Stomach (tissue), 9 donors: ENCODE measurements around the gene VWA5A. TPM values are rescaled to one million over a fixed set of nuclear protein-coding genes. Genes with fewer than 3 reads are reported as not detected.
A peak's percentile ranks its signal among the peaks of the same experiment; 100 is the strongest.

Experiments
- DNase-seq, 2 donors: peaks; one replicate each; pipeline versions ENCODE4 v3.0.0 to v3.0.0-alpha.2; 2013 to 2019
- H3K27ac ChIP-seq, 5 donors: fragments of 200-600 bp in 4 of 5; sonication (generic) in 4 of 5; one replicate each; pipeline ENCODE4 v1.5.1; 2013 to 2019; ENCODE audit warnings: mild to moderate bottlenecking in 1 of 5, moderate library complexity in 1 of 5
- H3K27me3 ChIP-seq, 3 donors: fragments of 200-600 bp; sonication (generic); one replicate each; pipeline ENCODE4 v1.5.1; 2017 to 2019; ENCODE audit warnings: mixed run types in 1 of 3
- H3K36me3 ChIP-seq, 4 donors: fragments of 200-600 bp; sonication (generic); 1 replicate in 3 of 4; 2 replicates in 1 of 4; pipeline ENCODE4 v1.5.1; 2016 to 2019
- H3K4me1 ChIP-seq, 4 donors: fragments of 200-600 bp; sonication (generic); one replicate each; pipeline ENCODE4 v1.5.1; 2016 to 2019
- H3K4me3 ChIP-seq, 4 donors: fragments of 200-600 bp; sonication (generic) in 3 of 4; one replicate each; pipeline ENCODE4 v1.5.1; 2016 to 2019; ENCODE audit warnings: mild to moderate bottlenecking in 1 of 4
- H3K9me3 ChIP-seq, 4 donors: fragments of 200-600 bp; sonication (generic); one replicate each; pipeline ENCODE4 v1.5.1; 2016 to 2019
- CTCF ChIP-seq, 7 experiments: fragments of 450-650 bp in 4 of 7; fragments of 200-600 bp in 3 of 7; sonication (generic) in 3 of 7; IDR thresholded peaks; one replicate each; pipeline ENCODE4 v1.5.1; 2016 to 2019; ENCODE audit warnings: antibody characterized with exemption in 7 of 7, control low read depth in 2 of 7, mild to moderate bottlenecking in 1 of 7
- EP300 ChIP-seq: sonication (generic); formaldehyde crosslinking; IDR thresholded peaks from one replicate; pipeline ENCODE4 v1.6.1; 2017; ENCODE audit warnings: antibody characterized with exemption
- POLR2A ChIP-seq, 4 donors: fragments of 450-650 bp; IDR thresholded peaks; one replicate each; pipeline ENCODE4 v1.6.1; 2016; ENCODE audit warnings: antibody characterized with exemption in 4 of 4, control low read depth in 2 of 4, mild to moderate bottlenecking in 1 of 4, moderate library complexity in 1 of 4
- POLR2AphosphoS5 ChIP-seq, 3 donors: sonication (generic); formaldehyde crosslinking; IDR thresholded peaks; one replicate each; pipeline ENCODE4 v1.6.1; 2016; ENCODE audit warnings: antibody characterized with exemption in 3 of 3
- WGBS, 5 donors: extraction: QIAGEN DNeasy Blood & Tissue Kit in 3 of 5; methylation state at CpG; one replicate each; pipeline versions ENCODE4 v1.1.5 to v1.1.7; 2013 to 2018; 5-methylcytosine and 5-hydroxymethylcytosine counted together
- intact Hi-C: fragments of 100-400 bp; cut with DNase I; formaldehyde crosslinking; loops from one replicate; pipeline ENCODE4 v1.15.1; 2023; ENCODE audit warnings: low total_unique reads
- polyA plus RNA-seq, 3 donors: library from polyadenylated mRNA; stranded (reverse); fragments of 200-250 nt; gene quantifications; one replicate each; pipeline ENCODE4 v1.2.3, GENCODE V29; 2013
- total RNA-seq, 5 donors: library from RNA; depleted of rRNA; stranded (reverse); fragments of >200 nt; gene quantifications; one replicate each; pipeline versions ENCODE4 v1.1.0 to v1.2.3, GENCODE V29; 2014 to 2016
- donor health status: healthy with polysubstance abuse.
- donor health status: Bipolar disorder and iron deficiency.
- donor health status: healthy.

Gene VWA5A
- total and polyA plus RNA-seq, 8 donors = 10.1 to 111 (median 29.3) TPM

DNA sequence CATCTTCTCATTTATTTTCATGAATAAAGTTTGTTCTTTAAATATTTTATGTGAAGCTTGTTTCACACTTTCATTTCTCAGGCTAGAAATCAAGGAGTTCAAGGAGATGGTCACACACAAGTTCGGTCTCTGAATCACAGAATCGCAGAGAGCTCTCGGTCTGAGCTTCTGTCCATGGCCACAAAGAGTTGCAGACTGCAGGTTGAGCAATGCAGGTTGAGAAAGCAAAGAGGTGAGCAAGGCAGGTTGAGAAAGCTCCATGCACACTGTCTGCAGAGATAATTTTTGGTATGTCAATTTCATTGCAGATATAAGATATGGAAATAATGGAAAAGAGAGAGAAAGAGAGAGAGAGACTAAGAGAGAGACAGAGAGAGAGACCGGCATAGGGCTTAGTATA lies 32.9 kb upstream of the VWA5A start:
- TF ChIP-seq EP300 (no peak), CTCF (IDR thresholded peaks at IDR 0.05) (no peak), POLR2A (IDR thresholded peaks at IDR 0.05) (no peak), POLR2AphosphoS5 (IDR thresholded peaks at IDR 0.05) (no peak)
- intact Hi-C loops = no loop called here
- H3K4me3 ChIP-seq = no peak overlapping the region
- 81 to 87% (median 86%) methylated on average over 4 of the region's 4 CpGs for WGBS, 5 donors
- DNase-seq = no peak
- H3K27me3 ChIP-seq = peaks cover 0 to 19% (median 0%) of the 10 kb centered on the region in 3 donors
- no peaks in the 10 kb centered on the region for H3K4me1 ChIP-seq
- no peaks in the 10 kb centered on the region for H3K36me3 ChIP-seq
- H3K27ac ChIP-seq = no peak overlapping the region
- no peaks in the 10 kb centered on the region for H3K9me3 ChIP-seq

GRCh38 chr11:124085583-124085982 lies 29.7 kb upstream of the VWA5A start:
- H3K4me1 ChIP-seq = no peaks in the 10 kb centered on the region
- no peaks in the 10 kb centered on the region for H3K27me3 ChIP-seq
- intact Hi-C loops = no loop called here
- H3K9me3 ChIP-seq = no peaks in the 10 kb centered on the region
- 63 to 73% (median 70%) methylated on average over 3 of the region's 3 CpGs for WGBS, 5 donors
- TF ChIP-seq POLR2A (IDR thresholded peaks at IDR 0.05) (no peak), POLR2AphosphoS5 (IDR thresholded peaks at IDR 0.05) (no peak), EP300 (no peak), CTCF (IDR thresholded peaks at IDR 0.05) (no peak)
- DNase-seq = no peak
- no peak overlapping the region for H3K27ac ChIP-seq
- H3K36me3 ChIP-seq = no peaks in the 10 kb centered on the region
- H3K4me3 ChIP-seq = no peak overlapping the region

DNA sequence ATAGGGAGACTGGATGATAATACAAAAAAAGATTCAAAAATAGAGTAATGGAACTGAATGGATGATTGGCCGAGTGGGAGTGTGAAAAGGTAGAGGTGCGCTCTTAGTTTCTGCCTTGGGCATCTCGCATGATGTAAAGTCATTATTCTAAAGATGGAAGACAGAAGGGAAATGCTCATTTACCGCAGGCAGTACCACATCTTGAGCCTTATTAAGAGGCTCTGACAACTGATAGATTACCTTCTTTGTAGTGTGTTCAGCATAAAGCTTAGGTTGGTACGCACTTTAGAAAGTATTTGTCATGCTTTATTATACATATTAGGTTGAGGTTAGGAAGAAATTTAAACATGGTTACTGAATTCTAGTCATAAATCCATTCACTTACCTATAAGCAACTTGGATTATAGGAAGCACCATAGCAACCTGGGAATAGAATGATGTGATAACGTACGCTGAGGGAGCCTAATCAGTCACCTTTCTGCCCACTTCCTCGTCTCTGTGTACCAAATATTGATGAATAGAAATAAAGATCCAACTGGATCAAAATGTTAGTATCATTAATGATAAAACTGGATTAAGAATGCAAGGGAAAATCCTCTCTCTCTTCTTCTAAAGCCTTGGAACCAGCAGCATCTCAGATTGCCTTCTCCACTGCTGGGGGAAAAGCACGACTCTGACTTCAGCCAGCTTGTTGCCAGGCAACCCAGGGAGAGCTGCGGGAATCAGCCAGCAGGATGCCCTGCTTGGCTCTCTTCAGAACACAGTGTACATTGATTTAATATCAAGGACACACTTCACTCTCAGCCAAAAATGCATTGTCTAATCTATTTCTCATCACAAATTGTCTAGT lies 29.0 kb upstream of the VWA5A start:
- no peaks in the 10 kb centered on the region for H3K9me3 ChIP-seq
- no peaks in the 10 kb centered on the region for H3K27me3 ChIP-seq
- no peaks in the 10 kb centered on the region for H3K36me3 ChIP-seq
- H3K4me3 ChIP-seq = no peak overlapping the region
- peak in 1 of 2 donors; percentile 58 for DNase-seq
- H3K27ac ChIP-seq = no peak overlapping the region
- H3K4me1 ChIP-seq = no peaks in the 10 kb centered on the region
- 30 to 53% (median 42%) methylated on average over 10 of the region's 10 CpGs for WGBS, 5 donors
- intact Hi-C loops = no loop called here
- TF ChIP-seq CTCF (IDR thresholded peaks at IDR 0.05) = no peak
- TF ChIP-seq POLR2AphosphoS5 (IDR thresholded peaks at IDR 0.05) = no peak
- no peak for TF ChIP-seq POLR2A (IDR thresholded peaks at IDR 0.05)
- TF ChIP-seq EP300 = no peak

GRCh38 chr11:124090996-124091395 lies 24.3 kb upstream of the VWA5A start:
- no peak overlapping the region for H3K27ac ChIP-seq
- peaks cover 0 to 10% (median 0%) of the 10 kb centered on the region in 3 donors for H3K27me3 ChIP-seq
- H3K4me1 ChIP-seq = no peaks in the 10 kb centered on the region
- H3K4me3 ChIP-seq = no peak overlapping the region
- no peaks in the 10 kb centered on the region for H3K36me3 ChIP-seq
- TF ChIP-seq CTCF (IDR thresholded peaks at IDR 0.05) = no peak
- TF ChIP-seq POLR2A (IDR thresholded peaks at IDR 0.05) = no peak
- no peak for TF ChIP-seq EP300
- no peak for TF ChIP-seq POLR2AphosphoS5 (IDR thresholded peaks at IDR 0.05)
- intact Hi-C loops = no loop called here
- no peak for DNase-seq
- H3K9me3 ChIP-seq = no peaks in the 10 kb centered on the region
